Memory B cell (primary cell): Measurements from ENCODE around the gene JADE3.

Experiments used
- ATAC-seq: fragments of 150-1000 bp; cut with Tn5 transposase; 2 replicates; pipeline ENCODE4 v1.10.0; 2021; ENCODE audit warnings: low read depth, mild to moderate bottlenecking, moderate library complexity
- DNase-seq, 2 donors: peaks; one replicate each; pipeline ENCODE4 v3.0.0; 2022; ENCODE audit warnings: low spot score in 2 of 2
- H3K27ac Mint-ChIP-seq: one replicate; pipeline ENCODE4 v1.8.0; 2022; ENCODE audit warnings: mild to moderate bottlenecking, moderate library complexity, mixed read lengths
- H3K27me3 Mint-ChIP-seq: one replicate; pipeline ENCODE4 v1.8.0; 2022; ENCODE audit warnings: mixed read lengths
- H3K36me3 Mint-ChIP-seq: one replicate; pipeline ENCODE4 v1.8.0; 2022; ENCODE audit warnings: mild to moderate bottlenecking, mixed read lengths
- H3K4me1 Mint-ChIP-seq: one replicate; pipeline ENCODE4 v1.8.0; 2022; ENCODE audit warnings: mixed read lengths
- H3K4me3 Mint-ChIP-seq: one replicate; pipeline ENCODE4 v1.8.0; 2022; ENCODE audit warnings: mild to moderate bottlenecking, moderate library complexity, mixed read lengths
- H3K9me3 Mint-ChIP-seq: one replicate; pipeline ENCODE4 v1.8.0; 2022; ENCODE audit warnings: mixed read lengths

JADE3 gene

DNA sequence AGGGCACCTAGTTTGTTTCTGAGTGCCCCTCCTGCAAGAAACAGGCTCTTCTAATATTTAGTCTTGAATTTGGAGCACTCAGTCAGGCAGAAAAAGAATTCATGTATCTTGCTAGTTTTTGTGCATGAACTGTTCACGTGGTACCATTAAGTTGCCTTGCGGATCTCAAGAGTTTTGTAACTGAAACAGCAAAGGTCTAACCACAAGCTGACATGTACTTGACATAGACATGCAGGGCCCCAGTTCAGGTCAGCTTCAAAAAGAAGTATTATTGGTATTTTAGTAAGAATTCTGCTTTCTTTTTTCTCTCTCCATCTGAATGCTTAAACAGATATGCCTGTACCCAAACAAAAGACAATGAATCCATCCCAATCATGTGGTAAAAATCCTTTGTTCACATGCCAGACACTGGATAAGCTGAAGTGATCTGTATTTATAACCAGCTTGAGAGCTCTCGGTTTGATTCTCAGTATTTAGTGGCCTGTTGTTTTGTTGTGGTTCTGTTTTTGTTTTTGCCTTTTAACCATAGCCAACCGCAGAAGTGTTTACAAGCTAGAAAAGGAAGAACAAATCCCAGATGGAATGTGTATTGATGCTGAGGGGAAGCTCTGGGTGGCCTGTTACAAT lies 179.0 kb downstream of the JADE3 start:
- no peaks in the 10 kb centered on the region for H3K4me1 Mint-ChIP-seq
- ATAC-seq (no peak), DNase-seq (no peak)
- no peak overlapping the region for H3K27ac Mint-ChIP-seq
- H3K27me3 Mint-ChIP-seq = no peaks in the 10 kb centered on the region
- no peaks in the 10 kb centered on the region for H3K36me3 Mint-ChIP-seq
- no peaks in the 10 kb centered on the region for H3K9me3 Mint-ChIP-seq
- no peak overlapping the region for H3K4me3 Mint-ChIP-seq

DNA sequence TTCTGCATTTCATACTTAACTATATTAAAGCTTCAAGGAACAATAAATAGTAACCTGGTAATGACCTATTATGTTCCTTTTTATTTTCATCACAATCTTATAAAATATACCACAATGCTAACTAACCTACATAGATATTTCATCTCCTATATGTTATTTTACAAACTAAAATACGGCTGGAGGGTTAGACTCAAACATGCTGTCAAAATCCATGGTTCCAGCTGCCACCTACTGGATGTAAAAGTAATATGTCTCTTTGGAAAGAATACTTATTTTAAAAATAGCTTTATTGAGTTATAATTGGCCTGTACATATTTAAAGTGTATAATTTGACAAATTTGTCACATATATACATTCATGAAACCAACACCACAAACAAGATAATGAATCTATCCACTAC lies 181.0 kb downstream of the JADE3 start:
- Mint-ChIP-seq H3K9me3 (no peaks in the 10 kb centered on the region), H3K27ac (no peak overlapping the region), H3K27me3 (no peaks in the 10 kb centered on the region), H3K36me3 (no peaks in the 10 kb centered on the region), H3K4me3 (no peak overlapping the region), H3K4me1 (no peaks in the 10 kb centered on the region)
- DNase-seq (no peak), ATAC-seq (no peak)

DNA sequence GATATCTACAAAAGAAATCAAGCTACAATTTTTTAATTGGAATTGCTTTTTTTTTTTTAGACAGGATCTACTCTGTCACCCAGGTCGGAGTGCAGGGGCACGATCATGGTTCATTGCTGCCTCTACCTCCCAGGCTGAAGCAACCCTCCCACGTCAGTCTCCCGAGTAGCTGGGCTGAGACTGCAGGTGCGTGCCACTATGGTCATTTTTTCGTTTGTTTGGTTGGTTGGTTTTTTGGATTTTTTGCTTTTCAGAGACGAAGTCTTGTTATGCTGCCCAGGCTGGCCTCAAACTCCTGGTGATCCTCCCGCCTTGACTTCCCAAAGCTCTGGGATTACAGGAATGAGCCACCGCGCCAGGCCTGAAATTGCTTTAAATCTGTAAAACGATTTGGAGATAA lies 181.6 kb downstream of the JADE3 start:
- Mint-ChIP-seq H3K27me3 (no peaks in the 10 kb centered on the region), H3K9me3 (no peaks in the 10 kb centered on the region), H3K36me3 (no peaks in the 10 kb centered on the region), H3K4me3 (no peak overlapping the region), H3K4me1 (no peaks in the 10 kb centered on the region), H3K27ac (no peak overlapping the region)
- no peak for DNase-seq
- ATAC-seq = no peak

DNA sequence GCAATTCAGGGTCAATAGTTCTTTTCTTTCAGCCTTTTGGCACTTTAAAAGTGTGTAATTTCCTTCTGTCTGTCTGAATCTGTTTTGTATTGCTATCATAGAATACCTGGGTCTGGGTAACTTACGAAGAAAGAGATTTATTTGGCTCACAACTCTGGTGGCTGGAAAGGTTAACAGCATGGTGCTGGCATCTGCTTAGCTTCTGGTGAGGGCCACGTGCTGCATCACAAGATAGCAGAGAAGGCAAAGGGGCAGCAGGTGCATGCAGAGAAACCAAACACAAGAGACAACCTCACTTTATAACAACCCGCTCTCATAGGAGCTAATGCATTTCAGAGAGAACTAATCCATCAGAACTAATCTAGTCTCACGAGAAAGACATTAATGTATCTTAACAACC lies 184.8 kb downstream of the JADE3 start:
- no peaks in the 10 kb centered on the region for H3K4me1 Mint-ChIP-seq
- no peak overlapping the region for H3K4me3 Mint-ChIP-seq
- DNase-seq (no peak), ATAC-seq (no peak)
- H3K36me3 Mint-ChIP-seq = no peaks in the 10 kb centered on the region
- H3K27ac Mint-ChIP-seq = no peak overlapping the region
- H3K27me3 Mint-ChIP-seq = no peaks in the 10 kb centered on the region
- H3K9me3 Mint-ChIP-seq = no peaks in the 10 kb centered on the region

DNA sequence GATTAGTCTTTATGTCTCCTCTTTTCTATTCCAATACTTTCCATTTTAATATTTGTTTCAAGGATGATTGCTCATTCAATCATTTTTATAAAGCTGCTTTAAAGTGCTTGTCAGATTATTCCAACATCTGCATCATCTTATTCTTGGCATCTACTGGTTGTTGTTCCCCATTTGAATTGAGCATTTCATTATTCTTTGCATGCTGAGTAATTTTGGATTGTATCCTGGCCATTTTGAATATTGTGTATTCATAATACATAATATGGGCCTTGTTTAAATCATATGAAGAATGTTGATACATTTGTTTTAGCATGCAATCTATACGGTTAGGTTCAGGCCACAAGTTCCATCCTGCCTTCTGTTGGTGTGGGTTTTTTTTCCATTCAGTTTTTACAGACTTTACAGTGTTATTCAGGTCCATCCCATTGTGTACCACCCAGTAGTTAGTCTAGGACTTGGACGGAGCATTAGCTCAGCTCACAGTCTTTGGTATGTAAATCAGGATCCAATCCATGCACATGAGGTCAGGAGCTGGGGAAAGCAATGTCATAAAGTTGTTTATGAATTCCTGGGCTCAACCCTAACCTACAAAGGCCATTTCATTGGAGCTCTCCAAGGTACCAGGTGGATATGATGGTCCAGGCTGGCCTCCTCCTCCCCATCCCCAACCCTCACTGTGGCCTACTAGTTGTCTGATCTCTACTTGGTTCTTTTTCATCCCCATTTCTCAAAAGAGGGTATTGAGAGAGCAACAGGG lies 186.3 kb downstream of the JADE3 start:
- no peaks in the 10 kb centered on the region for H3K9me3 Mint-ChIP-seq
- no peaks in the 10 kb centered on the region for H3K4me1 Mint-ChIP-seq
- ATAC-seq (no peak), DNase-seq (no peak)
- H3K27ac Mint-ChIP-seq = no peak overlapping the region
- no peaks in the 10 kb centered on the region for H3K27me3 Mint-ChIP-seq
- no peak overlapping the region for H3K4me3 Mint-ChIP-seq
- H3K36me3 Mint-ChIP-seq = no peaks in the 10 kb centered on the region

DNA sequence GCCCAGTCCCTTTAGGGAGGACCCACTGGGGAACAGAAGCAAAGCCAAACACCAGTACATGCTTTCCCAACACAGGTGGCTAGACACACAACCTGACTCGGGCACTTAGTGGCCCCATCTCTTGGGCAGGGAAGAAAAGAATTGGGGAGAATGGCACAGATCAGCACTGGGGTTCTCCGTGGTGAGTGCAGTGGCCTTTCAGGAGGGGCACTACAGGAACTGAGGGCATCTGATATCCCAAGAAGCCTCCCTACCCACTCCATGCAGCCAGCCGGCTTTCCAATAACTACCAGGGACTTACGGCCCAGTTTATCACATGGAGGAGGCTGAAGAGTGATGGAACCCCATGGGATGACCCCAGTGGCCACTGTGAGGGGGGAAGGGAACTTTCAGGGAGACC lies 189.0 kb downstream of the JADE3 start:
- H3K36me3 Mint-ChIP-seq = no peaks in the 10 kb centered on the region
- no peaks in the 10 kb centered on the region for H3K27me3 Mint-ChIP-seq
- H3K9me3 Mint-ChIP-seq = no peaks in the 10 kb centered on the region
- H3K4me3 Mint-ChIP-seq = no peak overlapping the region
- DNase-seq = no peak
- no peak for ATAC-seq
- H3K27ac Mint-ChIP-seq = no peak overlapping the region
- H3K4me1 Mint-ChIP-seq = no peaks in the 10 kb centered on the region
